Activated CD8-positive, alpha-beta memory T cell treated with anti-CD3 and anti-CD28 coated beads, Interleukin-2, amount 50 U/mL, for 24 hours (primary cell): ENCODE measurements around the gene C9.
"Not testable (repeated sequence)": the region's sequence is repeated elsewhere in the genome, so short reads cannot be mapped to it uniquely, and the experiment has no call there.

ENCODE experiments used
- DNase-seq: peaks from one replicate; pipeline ENCODE4 v3.0.0-alpha.2; 2020; ENCODE audit errors: extremely low read depth

Gene C9

GRCh38 chr5:39260095-39260494 lies 104.2 kb downstream of the C9 start:
- DNase-seq = no peak

- no peak for DNase-seq
Observed at GRCh38 chr5:39257554-39257953, 106.7 kb downstream of the C9 start.

GRCh38 chr5:39256477-39257235 lies 107.6 kb downstream of the C9 start:
- DNase-seq = no peak

- DNase-seq = no peak
Observed at GRCh38 chr5:39255406-39255805, 108.9 kb downstream of the C9 start.

- no peak for DNase-seq
Observed at GRCh38 chr5:39254671-39255070, 109.6 kb downstream of the C9 start.

DNA sequence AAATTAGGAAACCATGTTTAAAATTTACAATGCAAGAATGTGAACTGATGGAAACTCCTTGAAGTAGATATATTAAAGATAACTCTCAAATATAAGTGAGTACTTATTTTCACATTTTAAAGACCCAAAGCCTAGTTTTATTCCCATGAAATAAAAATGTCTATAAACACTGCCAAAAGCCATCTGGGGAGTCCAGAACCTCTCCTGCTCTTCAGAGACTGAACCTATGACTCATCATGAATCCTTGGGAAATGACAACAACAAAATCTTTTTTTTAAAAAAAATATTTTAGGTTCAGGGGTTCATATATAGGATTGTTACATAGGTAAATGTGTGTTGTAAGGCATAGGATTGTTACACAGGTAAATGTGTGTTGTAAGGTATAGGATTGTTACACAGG lies 111.1 kb downstream of the C9 start:
- DNase-seq = no peak

DNA sequence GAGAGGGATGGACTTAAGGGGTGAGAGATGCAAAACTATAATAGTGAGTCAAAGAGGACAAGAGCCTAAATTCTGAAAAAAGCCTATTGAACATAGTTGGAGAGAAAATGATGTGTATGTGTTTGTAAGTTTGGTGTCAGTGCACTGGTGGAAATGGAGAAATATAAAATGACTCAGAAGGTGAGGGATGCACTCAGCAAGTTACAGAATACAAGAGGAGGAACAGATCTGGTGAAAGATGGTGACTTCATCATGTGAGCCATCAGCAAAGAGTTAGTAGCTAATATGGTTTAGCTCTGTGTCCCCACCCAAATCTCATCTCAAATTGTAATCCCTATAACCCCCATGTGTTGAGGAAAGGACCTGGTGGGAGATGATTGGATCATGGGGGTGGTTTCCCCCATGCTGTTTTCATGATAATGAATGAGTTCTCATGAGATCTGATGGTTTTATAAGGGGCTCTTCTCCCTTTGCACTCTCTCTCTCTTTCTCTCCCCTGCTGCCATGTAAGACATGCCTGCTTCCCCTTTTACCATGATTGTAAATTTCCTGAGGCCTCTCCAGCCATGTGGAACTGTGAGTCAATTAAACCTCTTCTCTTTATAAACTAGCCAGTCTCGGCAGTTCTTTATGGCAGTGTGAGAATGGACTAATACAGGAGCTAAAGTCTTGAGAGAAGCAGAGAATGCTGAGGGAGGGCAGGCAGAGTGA lies 114.6 kb downstream of the C9 start:
- no peak for DNase-seq

DNA sequence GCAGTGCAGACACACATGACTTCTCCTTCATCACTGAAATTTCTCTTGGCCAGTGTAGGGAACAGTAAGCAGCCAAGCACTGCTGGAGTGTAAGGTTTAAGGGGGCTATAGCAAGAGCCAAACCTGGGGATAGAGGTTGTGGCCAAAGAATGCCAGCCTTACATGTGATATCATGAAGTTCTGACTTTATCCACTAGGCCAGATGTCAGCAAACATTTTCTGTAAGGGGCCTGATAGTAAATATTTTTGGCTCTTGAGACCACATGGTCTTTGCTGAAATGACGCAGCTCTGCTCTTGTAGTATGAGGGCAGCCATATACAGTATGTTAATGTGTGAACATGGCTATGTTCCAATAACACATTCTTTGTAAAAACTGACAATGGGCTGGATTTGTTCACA lies 115.2 kb downstream of the C9 start:
- no peak for DNase-seq

GRCh38 chr5:39240750-39241149 lies 123.5 kb downstream of the C9 start:
- no peak for DNase-seq

DNA sequence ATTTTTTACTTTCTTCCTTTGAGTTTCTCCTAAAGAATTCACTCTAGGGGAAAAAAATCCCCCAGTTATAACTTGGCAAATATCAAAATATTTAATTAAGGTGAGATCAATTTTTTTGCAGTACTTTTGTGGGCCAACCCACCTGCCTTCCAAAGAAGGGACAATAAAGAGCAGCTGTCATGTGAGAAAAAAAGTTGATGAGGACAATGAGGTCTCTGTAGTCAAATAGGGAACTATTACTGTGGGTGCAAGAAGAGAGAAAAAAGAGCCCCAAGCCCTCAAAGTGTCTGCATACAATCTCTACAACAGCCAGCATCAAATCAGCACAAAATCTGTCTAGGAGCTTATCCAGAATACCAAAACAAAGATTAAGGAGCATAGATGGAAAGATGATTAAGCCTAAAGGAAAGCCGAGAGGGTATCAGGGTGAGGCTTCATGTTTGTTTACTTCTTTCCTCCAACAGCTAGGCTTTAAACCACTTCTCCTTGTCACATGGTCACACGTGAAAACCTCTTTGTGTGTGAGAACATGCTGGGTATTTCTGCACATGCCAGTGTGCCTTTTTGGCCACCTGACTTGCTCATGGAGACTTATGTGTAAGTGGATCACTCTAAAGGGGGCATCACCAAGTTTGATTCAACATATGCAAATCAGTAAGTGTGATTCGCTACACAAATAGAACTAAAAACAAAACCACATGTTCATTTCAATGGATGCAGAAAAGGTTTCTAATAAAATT lies 125.8 kb downstream of the C9 start:
- no peak for DNase-seq

- DNase-seq = no peak
Observed at GRCh38 chr5:39236718-39237117, 127.6 kb downstream of the C9 start.

DNA sequence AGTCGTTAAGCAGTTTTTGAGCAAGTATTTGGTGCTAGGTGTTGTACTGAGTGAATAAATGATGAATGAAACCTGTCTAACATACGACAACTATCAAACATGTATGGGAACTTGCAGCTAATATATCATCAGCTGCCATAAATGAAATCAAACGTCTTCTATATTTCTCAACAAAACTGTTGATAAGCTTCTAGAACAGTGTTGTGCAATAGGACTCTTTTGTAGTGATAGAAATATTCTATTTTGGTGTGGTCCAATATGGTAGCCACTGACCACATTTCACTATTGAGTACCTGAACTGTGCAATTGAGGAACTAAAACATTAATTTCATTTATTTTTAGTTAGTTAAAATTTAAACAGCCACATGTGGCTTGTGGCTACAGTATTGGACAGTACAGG lies 128.6 kb downstream of the C9 start:
- no peak for DNase-seq

- DNase-seq = not testable (repeated sequence)
Observed at GRCh38 chr5:39234494-39234893, 129.8 kb downstream of the C9 start.
